HFFc6 (cell line): ENCODE data around the gene IFITM10. TPM values are rescaled to one million over a fixed set of nuclear protein-coding genes. Genes with fewer than 3 reads are reported as not detected.

ENCODE experiments used
- DNase-seq: peaks from one replicate; pipeline ENCODE4 v3.0.0-alpha.2; 2018
- H3K27ac Mint-ChIP-seq: 2 replicates; pipeline ENCODE4 v1.8.0; 2020; ENCODE audit warnings: mild to moderate bottlenecking, mixed read lengths
- H3K27me3 Mint-ChIP-seq: 2 replicates; pipeline ENCODE4 v1.8.0; 2021; ENCODE audit warnings: mild to moderate bottlenecking, moderate library complexity, mixed read lengths; ENCODE audit not compliant: insufficient read depth
- H3K36me3 Mint-ChIP-seq: 2 replicates; pipeline ENCODE4 v1.8.0; 2021; ENCODE audit warnings: low read depth, mixed read lengths
- H3K4me1 Mint-ChIP-seq: 2 replicates; pipeline ENCODE4 v1.8.0; 2020; ENCODE audit warnings: low read depth, mixed read lengths
- H3K4me3 Mint-ChIP-seq: 2 replicates; pipeline ENCODE4 v1.8.0; 2020; ENCODE audit warnings: mild to moderate bottlenecking, moderate library complexity, mixed read lengths
- H3K9me3 Mint-ChIP-seq: 2 replicates; pipeline ENCODE4 v1.8.0; 2020; ENCODE audit warnings: mild to moderate bottlenecking, mixed read lengths
- CTCF ChIP-seq: fragments of 200-600 bp; sonication (generic); IDR thresholded peaks from 2 replicates; pipeline ENCODE4 v1.5.0; 2021; ENCODE audit warnings: antibody characterized with exemption, mild to moderate bottlenecking
- total RNA-seq, 6 experiments: library from RNA; stranded (reverse); fragmentation: NEBNext Ultra II Directional; extraction: Animal tissue kit (Norgen Biotek cat#: 25700); gene quantifications; 2 replicates in 1 of 6; 3 replicates in 5 of 6; pipeline ENCODE4 v1.2.3, GENCODE V29; 2021

The IFITM10 gene
- total RNA-seq, 6 experiments from 2014 or later: 0.21 to 0.71 (median 0.45) TPM

GRCh38 chr11:1732418-1733008 lies 17.9 kb downstream of the IFITM10 start:
- peaks cover 34% of the 10 kb centered on the region for H3K27me3 Mint-ChIP-seq
- H3K36me3 Mint-ChIP-seq: peaks cover 23% of the 10 kb centered on the region
- no peaks in the 10 kb centered on the region; the same call in 1 of the 2 replicates for H3K4me1 Mint-ChIP-seq
- no peak overlapping the region for H3K27ac Mint-ChIP-seq
- H3K9me3 Mint-ChIP-seq: peaks cover 29% of the 10 kb centered on the region
- TF ChIP-seq CTCF: no peak
- no peak for DNase-seq
- no peak overlapping the region for H3K4me3 Mint-ChIP-seq

DNA sequence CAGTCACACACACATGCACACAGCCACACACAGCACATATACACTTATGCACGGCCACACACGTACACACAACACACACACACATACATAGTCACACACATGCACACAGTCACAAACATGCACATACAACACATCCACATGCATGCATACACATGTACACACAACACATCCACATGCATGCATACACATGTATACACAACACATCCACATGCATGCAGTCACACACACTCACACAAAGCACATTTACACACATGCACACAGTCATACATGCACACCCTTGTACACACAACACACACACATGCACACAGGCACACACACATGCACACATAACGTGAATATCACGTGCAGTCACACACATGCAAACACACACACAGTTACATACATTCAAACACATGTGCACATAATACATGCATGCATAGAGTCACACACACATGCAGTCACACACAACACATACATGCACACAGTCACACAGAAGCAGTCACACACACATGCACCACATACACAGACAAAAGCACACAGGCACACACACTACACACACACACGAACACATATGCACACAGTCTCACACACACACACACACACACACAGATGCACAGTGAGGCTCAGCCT lies 18.8 kb downstream of the IFITM10 start:
- H3K9me3 Mint-ChIP-seq: peaks cover 21% of the 10 kb centered on the region
- no peak for DNase-seq
- H3K27ac Mint-ChIP-seq: no peak overlapping the region
- H3K4me3 Mint-ChIP-seq: no peak overlapping the region
- H3K4me1 Mint-ChIP-seq: no peaks in the 10 kb centered on the region; the same call in 1 of the 2 replicates
- no peak for TF ChIP-seq CTCF
- H3K27me3 Mint-ChIP-seq: peaks cover 39% of the 10 kb centered on the region
- peaks cover 18% of the 10 kb centered on the region for H3K36me3 Mint-ChIP-seq

DNA sequence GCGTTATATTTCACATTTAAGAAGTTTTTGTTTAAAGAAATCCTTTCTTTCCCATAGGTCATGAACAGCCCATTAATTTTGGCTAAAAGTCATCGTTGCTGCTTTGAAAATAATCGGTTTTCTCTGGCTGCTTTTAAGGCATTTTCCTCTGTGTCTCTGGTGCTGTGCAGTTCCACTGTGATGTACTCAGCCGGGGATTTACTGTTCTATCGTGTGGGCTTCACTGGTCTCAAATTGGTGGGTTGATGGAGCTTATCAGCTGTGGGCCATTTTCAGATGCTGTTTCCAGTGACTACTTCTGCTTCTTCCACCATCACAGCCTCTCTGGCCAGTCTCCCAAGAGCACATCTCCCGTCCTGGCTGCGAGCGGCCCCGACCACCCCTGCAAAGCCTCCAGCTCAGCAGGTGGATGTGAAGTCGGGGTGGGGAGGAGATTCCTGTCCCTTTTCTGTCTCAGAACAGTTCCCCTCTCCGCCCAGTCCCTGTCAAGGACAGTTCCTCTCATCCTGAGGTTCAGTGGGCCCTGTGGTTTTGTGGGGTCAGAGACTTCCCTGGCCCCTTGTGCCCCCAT lies 20.3 kb downstream of the IFITM10 start:
- peaks cover 42% of the 10 kb centered on the region for H3K27me3 Mint-ChIP-seq
- peaks cover 9% of the 10 kb centered on the region; the same call in 1 of the 2 replicates for H3K9me3 Mint-ChIP-seq
- no peak for TF ChIP-seq CTCF
- H3K4me3 Mint-ChIP-seq: no peak overlapping the region
- no peak for DNase-seq
- no peak overlapping the region for H3K27ac Mint-ChIP-seq
- H3K4me1 Mint-ChIP-seq: no peaks in the 10 kb centered on the region; the same call in 1 of the 2 replicates
- H3K36me3 Mint-ChIP-seq: peaks cover 7% of the 10 kb centered on the region; the same call in 1 of the 2 replicates

DNA sequence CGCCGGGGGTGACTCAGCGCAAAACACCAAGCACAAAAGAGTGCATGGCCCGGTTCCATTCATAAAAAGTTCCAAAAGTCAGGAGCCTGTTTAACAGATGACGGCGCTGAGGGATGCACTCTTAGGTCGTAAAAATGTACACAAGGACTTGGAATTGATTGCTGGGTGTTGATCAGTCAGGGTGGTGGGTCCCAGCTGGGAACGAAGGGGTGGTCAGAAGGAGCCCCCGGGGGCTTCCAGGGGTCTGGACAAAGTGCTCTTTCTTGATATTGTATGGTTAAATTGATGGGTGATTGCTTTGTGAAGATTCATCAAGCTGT lies 20.7 kb downstream of the IFITM10 start:
- H3K9me3 Mint-ChIP-seq: peaks cover 9% of the 10 kb centered on the region; the same call in 1 of the 2 replicates
- H3K4me1 Mint-ChIP-seq: no peaks in the 10 kb centered on the region; the same call in 1 of the 2 replicates
- no peak overlapping the region for H3K4me3 Mint-ChIP-seq
- H3K36me3 Mint-ChIP-seq: peaks cover 7% of the 10 kb centered on the region; the same call in 1 of the 2 replicates
- DNase-seq: peak; percentile 16
- peaks cover 44% of the 10 kb centered on the region for H3K27me3 Mint-ChIP-seq
- H3K27ac Mint-ChIP-seq: no peak overlapping the region
- TF ChIP-seq CTCF: no peak

- Mint-ChIP-seq H3K27me3 (peaks cover 39% of the 10 kb centered on the region), H3K9me3 (peaks cover 9% of the 10 kb centered on the region; the same call in 1 of the 2 replicates), H3K4me1 (no peaks in the 10 kb centered on the region; the same call in 1 of the 2 replicates), H3K36me3 (peaks cover 7% of the 10 kb centered on the region; the same call in 1 of the 2 replicates), H3K27ac (no peak overlapping the region), H3K4me3 (no peak overlapping the region)
- no peak for TF ChIP-seq CTCF
- no peak for DNase-seq
Measured at GRCh38 chr11:1728931-1729691, 21.3 kb downstream of the IFITM10 start.
